Lung (tissue), 12 donors: Measurements from ENCODE around the gene AMBRA1. TPM values are rescaled to one million over a fixed set of nuclear protein-coding genes. Genes with fewer than 3 reads are reported as not detected.

Source experiments
- ATAC-seq: fragments of 200-7000 bp; cut with Tn5 transposase; one replicate; pipeline ENCODE4 v1.9.1; 2020; ENCODE audit warnings: moderate number of reproducible peaks; ENCODE audit not compliant: insufficient read depth, low FRiP score
- DNase-seq, 3 donors: peaks; one replicate each; pipeline ENCODE4 v3.0.0-alpha.2; 2013 to 2017
- H3K27ac ChIP-seq, 2 donors: one replicate each; pipeline ENCODE4 v1.5.1; 2013; ENCODE audit warnings: mild to moderate bottlenecking in 2 of 2, moderate library complexity in 2 of 2, control low read depth in 1 of 2, inconsistent platforms in 1 of 2, low read depth in 1 of 2, low read length in 1 of 2
- H3K27me3 ChIP-seq, 3 donors: one replicate each; pipeline ENCODE4 v1.5.1; 2013; ENCODE audit warnings: low read length in 2 of 3; ENCODE audit not compliant: control insufficient read depth in 3 of 3, insufficient read depth in 3 of 3
- H3K36me3 ChIP-seq, 4 donors: one replicate each; pipeline ENCODE4 v1.5.1; 2013; ENCODE audit warnings: low read length in 4 of 4, mild to moderate bottlenecking in 1 of 4, moderate library complexity in 1 of 4; ENCODE audit not compliant: control insufficient read depth in 4 of 4, insufficient read depth in 4 of 4
- H3K4me1 ChIP-seq, 5 donors: one replicate each; pipeline ENCODE4 v1.5.1; 2013; ENCODE audit warnings: low read length in 5 of 5, mild to moderate bottlenecking in 2 of 5, moderate library complexity in 1 of 5; ENCODE audit not compliant: control insufficient read depth in 5 of 5, insufficient read depth in 5 of 5
- H3K4me3 ChIP-seq: one replicate; pipeline ENCODE4 v1.5.1; 2013; ENCODE audit warnings: mild to moderate bottlenecking, control low read depth, moderate library complexity
- H3K9ac ChIP-seq, 2 donors: one replicate each; pipeline ENCODE4 v1.5.1; 2013; ENCODE audit warnings: low read length in 2 of 2, control low read depth in 1 of 2; ENCODE audit not compliant: insufficient read depth in 1 of 2
- H3K9me3 ChIP-seq, 4 donors: one replicate each; pipeline ENCODE4 v1.5.1; 2013; ENCODE audit warnings: low read length in 3 of 4, mild to moderate bottlenecking in 1 of 4, moderate library complexity in 1 of 4; ENCODE audit not compliant: control insufficient read depth in 4 of 4, insufficient read depth in 3 of 4
- whole genome bisulfite sequencing, 2 donors: extraction: QIAGEN DNeasy Blood & Tissue Kit; methylation state at CpG; one replicate each; pipeline ENCODE4 v1.1.7; 2013; 5-methylcytosine and 5-hydroxymethylcytosine counted together
- polyA plus RNA-seq, 2 donors: library from polyadenylated mRNA; stranded (reverse); fragments of 200-250 nt; gene quantifications; one replicate each; pipeline ENCODE4 v1.2.1, GENCODE V29; 2013
- total RNA-seq, 2 donors: library from RNA; depleted of rRNA in 1 of 2; stranded (reverse); fragments of >200 nt in 1 of 2; gene quantifications; one replicate each; pipeline ENCODE4 v1.2.1, GENCODE V29; 2014 to 2021
- TF ChIP-seq, protein P1 (sequence below): IDR thresholded peaks from 2 replicates; pipeline ENCODE4 v1.5.1; 2012; ENCODE audit warnings: mild to moderate bottlenecking; ENCODE audit errors: control extremely low read depth, extremely low read depth
- donor health status: control.
- donor health status: control.
- donor health status: Bipolar disorder and iron deficiency.
- donor health status: healthy.
- donor health status: DM: yes; HTN: yes; CAD: no.

The AMBRA1 gene
- total and polyA plus RNA-seq, 4 donors: 7.4 to 41.2 (median 23.7) TPM

DNA sequence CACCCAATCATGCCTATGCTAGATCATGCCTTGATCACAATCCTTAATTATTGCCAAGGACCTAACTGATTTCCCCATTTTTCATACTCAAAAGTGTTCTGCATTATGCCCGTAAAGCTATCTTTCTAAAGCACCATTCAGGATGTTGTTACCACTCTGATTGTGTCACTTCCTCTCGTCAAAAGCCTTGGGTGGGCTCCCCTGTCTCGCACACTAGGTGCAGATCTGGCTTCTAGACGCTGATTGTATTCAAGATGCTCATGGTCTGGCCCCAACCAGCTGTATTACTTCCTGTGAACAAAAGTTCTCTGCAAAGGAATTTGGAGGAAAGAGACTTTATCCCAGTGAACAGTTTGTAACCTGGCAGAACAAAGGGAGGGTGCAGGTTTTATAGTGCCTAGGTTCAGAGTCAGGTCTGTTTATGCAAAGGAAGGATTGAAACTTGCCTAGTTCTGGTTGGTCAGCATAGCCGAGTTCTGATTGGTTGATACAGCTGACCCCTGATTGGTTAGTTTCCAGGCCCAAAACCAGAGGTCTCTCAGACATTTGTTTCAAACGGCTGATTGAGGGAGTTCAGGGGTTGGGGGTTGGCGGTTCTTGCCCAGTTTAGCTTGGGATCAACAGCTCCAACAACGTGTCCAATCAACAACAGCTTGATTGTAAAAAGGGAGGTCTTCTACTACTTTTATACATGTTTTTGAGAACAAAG lies 49.0 kb upstream of the AMBRA1 start:
- no peaks in the 10 kb centered on the region for H3K27me3 ChIP-seq
- H3K4me1 ChIP-seq: peaks cover 0 to 1% (median 0%) of the 10 kb centered on the region in 5 donors
- WGBS, 2 donors: 69 to 91% methylated on average over 8 of the region's 8 CpGs
- DNase-seq (no peak), ATAC-seq (no peak)
- no peak overlapping the region for H3K4me3 ChIP-seq
- H3K9me3 ChIP-seq: no peaks in the 10 kb centered on the region
- TF ChIP-seq, protein P1, sequence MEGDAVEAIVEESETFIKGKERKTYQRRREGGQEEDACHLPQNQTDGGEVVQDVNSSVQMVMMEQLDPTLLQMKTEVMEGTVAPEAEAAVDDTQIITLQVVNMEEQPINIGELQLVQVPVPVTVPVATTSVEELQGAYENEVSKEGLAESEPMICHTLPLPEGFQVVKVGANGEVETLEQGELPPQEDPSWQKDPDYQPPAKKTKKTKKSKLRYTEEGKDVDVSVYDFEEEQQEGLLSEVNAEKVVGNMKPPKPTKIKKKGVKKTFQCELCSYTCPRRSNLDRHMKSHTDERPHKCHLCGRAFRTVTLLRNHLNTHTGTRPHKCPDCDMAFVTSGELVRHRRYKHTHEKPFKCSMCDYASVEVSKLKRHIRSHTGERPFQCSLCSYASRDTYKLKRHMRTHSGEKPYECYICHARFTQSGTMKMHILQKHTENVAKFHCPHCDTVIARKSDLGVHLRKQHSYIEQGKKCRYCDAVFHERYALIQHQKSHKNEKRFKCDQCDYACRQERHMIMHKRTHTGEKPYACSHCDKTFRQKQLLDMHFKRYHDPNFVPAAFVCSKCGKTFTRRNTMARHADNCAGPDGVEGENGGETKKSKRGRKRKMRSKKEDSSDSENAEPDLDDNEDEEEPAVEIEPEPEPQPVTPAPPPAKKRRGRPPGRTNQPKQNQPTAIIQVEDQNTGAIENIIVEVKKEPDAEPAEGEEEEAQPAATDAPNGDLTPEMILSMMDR: no peak
- H3K36me3 ChIP-seq: peaks cover 18 to 25% (median 20%) of the 10 kb centered on the region in 4 donors
- no peak overlapping the region for H3K9ac ChIP-seq
- H3K27ac ChIP-seq: no peak overlapping the region

DNA sequence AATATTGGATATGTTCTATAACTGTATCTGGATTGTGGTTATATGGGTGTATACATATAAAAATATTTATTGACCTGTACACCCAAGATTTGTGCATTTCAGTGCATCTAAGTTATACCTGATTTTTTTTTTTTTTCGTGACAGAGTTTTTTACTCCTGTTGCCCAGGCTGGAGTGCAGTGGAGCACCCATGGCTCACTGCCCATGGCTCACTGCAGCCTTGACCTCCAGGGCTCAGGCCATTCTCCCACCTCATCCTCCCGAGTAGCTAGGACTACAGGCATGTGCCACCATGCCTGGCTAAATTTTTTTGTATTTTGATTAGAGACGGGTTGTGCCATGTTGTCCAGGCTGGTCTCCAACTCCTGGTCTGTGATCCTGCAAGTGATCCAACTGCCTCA lies 47.8 kb upstream of the AMBRA1 start:
- DNase-seq: no peak
- TF ChIP-seq, protein P1: no peak
- peaks cover 12 to 21% (median 17%) of the 10 kb centered on the region in 4 donors for H3K36me3 ChIP-seq
- 89% methylated on average over 3 of the region's 3 CpGs for WGBS, 2 donors
- no peak for ATAC-seq
- H3K27me3 ChIP-seq: no peaks in the 10 kb centered on the region
- no peak overlapping the region for H3K9ac ChIP-seq
- no peaks in the 10 kb centered on the region for H3K9me3 ChIP-seq
- peaks cover 0 to 1% (median 0%) of the 10 kb centered on the region in 5 donors for H3K4me1 ChIP-seq
- no peak overlapping the region for H3K4me3 ChIP-seq
- H3K27ac ChIP-seq: no peak overlapping the region

DNA sequence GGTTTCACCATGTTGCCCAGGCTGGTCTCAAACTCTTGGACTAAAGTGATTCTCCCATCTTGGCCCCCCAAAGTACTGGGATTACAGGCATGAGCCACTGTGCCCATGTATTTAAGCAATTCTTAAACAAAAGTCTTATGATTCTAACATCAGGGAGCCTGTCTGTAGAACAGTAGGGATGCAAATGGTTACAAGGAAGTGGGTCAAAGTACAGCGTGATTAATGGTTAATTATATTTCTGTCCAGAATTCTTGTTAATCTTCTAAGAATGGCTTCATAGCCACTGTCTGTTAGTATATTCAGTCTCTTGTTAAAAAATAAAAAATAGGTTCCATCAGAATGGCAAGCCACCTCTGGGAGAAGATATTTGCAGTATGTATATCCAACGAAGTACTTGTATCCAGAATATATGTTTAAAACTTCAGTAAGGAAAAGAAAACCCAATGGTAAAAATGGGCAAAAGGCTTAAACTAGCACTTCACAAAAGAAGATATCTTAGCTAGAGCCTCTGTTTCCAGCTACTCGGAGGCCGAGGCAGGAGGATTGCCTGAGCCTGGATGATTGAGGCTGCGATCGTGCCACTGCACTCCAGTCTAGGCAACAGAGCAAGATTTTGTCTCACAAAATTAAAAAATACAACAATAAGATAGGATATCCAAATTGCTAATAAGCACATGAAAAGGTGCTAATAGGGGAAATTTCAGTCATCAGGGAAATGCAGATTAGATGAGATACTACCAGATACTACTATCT lies 46.4 kb upstream of the AMBRA1 start:
- Histone ChIP-seq H3K4me1 (peaks cover 0 to 1% (median 0%) of the 10 kb centered on the region in 5 donors), H3K9me3 (no peaks in the 10 kb centered on the region), H3K4me3 (no peak overlapping the region), H3K27me3 (no peaks in the 10 kb centered on the region), H3K36me3 (peaks cover 3 to 17% (median 6%) of the 10 kb centered on the region in 4 donors), H3K9ac (no peak overlapping the region), H3K27ac (no peak overlapping the region)
- ATAC-seq (no peak), DNase-seq (no peak)
- 96 to 99% methylated on average over 6 of the region's 6 CpGs for WGBS, 2 donors
- TF ChIP-seq, protein P1: no peak
